ENCODE data around the gene SCN4A.

DNA sequence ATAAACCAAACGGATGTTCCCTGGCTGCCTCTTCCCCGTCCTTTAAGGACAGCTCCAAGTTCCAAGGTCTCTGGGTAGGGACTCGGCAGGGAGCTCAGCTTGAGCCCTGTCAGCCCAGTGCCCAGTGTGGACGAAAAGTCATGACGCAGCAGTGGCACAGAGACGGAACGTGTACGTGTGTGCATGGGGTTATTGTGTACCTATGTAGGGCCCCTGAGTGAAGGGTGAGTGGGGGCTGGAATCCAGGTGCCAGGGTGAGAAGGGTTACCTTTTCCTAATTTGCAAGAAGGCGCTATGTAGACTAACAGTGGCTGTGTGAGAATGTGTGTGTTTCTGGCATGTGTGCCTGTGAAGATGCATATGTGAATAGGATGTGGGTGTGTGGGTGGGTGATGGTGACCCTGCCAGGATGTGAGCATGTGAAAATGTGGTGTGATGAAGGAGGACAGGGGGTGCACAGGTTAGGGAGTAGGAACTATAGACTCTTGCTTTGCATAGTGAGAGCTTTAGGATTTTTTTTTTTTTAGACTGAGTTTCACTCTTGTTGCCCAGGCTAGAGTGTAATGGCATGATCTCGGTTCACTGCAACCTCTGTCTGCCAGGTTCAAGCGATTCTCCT is 6.0 kb downstream of the SCN4A start:
- TF ChIP-seq, protein P1, sequence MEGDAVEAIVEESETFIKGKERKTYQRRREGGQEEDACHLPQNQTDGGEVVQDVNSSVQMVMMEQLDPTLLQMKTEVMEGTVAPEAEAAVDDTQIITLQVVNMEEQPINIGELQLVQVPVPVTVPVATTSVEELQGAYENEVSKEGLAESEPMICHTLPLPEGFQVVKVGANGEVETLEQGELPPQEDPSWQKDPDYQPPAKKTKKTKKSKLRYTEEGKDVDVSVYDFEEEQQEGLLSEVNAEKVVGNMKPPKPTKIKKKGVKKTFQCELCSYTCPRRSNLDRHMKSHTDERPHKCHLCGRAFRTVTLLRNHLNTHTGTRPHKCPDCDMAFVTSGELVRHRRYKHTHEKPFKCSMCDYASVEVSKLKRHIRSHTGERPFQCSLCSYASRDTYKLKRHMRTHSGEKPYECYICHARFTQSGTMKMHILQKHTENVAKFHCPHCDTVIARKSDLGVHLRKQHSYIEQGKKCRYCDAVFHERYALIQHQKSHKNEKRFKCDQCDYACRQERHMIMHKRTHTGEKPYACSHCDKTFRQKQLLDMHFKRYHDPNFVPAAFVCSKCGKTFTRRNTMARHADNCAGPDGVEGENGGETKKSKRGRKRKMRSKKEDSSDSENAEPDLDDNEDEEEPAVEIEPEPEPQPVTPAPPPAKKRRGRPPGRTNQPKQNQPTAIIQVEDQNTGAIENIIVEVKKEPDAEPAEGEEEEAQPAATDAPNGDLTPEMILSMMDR (IDR thresholded peaks at IDR 0.05): no peak
- TF ChIP-seq EZH2 (IDR thresholded peaks at IDR 0.05): no peak
- no peak for TF ChIP-seq EZH2phosphoT487 (IDR thresholded peaks at IDR 0.05)

Data from neural progenitor cell (in vitro differentiated cells).